BE2C (cell line): ENCODE measurements around the gene CACNA2D3.

Source experiments
- DNase-seq: peaks from one replicate; pipeline ENCODE4 v3.0.0-alpha.2; 2020
- H3K27me3 ChIP-seq: fragments of 250-450 bp; sonication (Bioruptor Pico); 2 replicates; pipeline ENCODE4 v1.5.1; 2020; ENCODE audit warnings: mild to moderate bottlenecking
- H3K36me3 ChIP-seq: fragments of 250-450 bp; sonication (Bioruptor Pico); 2 replicates; pipeline ENCODE4 v1.5.1; 2020; ENCODE audit warnings: mild to moderate bottlenecking
- H3K4me1 ChIP-seq: fragments of 250-450 bp; sonication (Bioruptor Pico); 2 replicates; pipeline ENCODE4 v1.5.1; 2020
- H3K4me3 ChIP-seq: 2 replicates; pipeline ENCODE4 v1.5.1; 2011; ENCODE audit warnings: low read depth, low read length
- H3K9me3 ChIP-seq: fragments of 250-450 bp; sonication (Bioruptor Pico); 2 replicates; pipeline ENCODE4 v1.5.1; 2020
- TF ChIP-seq, protein P1 (sequence below): IDR thresholded peaks from 2 replicates; pipeline ENCODE4 v1.5.1; 2012; ENCODE audit warnings: mild to moderate bottlenecking, low read depth, low read length

The CACNA2D3 gene

GRCh38 chr3:54481606-54482365, 359.4 kb downstream of the CACNA2D3 start:
- TF ChIP-seq, protein P1, sequence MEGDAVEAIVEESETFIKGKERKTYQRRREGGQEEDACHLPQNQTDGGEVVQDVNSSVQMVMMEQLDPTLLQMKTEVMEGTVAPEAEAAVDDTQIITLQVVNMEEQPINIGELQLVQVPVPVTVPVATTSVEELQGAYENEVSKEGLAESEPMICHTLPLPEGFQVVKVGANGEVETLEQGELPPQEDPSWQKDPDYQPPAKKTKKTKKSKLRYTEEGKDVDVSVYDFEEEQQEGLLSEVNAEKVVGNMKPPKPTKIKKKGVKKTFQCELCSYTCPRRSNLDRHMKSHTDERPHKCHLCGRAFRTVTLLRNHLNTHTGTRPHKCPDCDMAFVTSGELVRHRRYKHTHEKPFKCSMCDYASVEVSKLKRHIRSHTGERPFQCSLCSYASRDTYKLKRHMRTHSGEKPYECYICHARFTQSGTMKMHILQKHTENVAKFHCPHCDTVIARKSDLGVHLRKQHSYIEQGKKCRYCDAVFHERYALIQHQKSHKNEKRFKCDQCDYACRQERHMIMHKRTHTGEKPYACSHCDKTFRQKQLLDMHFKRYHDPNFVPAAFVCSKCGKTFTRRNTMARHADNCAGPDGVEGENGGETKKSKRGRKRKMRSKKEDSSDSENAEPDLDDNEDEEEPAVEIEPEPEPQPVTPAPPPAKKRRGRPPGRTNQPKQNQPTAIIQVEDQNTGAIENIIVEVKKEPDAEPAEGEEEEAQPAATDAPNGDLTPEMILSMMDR: no peak
- no peaks in the 10 kb centered on the region for H3K27me3 ChIP-seq
- no peak for DNase-seq

GRCh38 chr3:54484334-54484733, 362.0 kb downstream of the CACNA2D3 start:
- H3K4me3 ChIP-seq: no peak overlapping the region
- no peak for DNase-seq
- TF ChIP-seq, protein P1: no peak

More at GRCh38 chr3:54481606-54482365, 359.4 kb downstream of the CACNA2D3 start:
- Histone ChIP-seq H3K4me1 (no peaks in the 10 kb centered on the region), H3K4me3 (no peak overlapping the region), H3K36me3 (no peaks in the 10 kb centered on the region), H3K9me3 (no peaks in the 10 kb centered on the region)

DNA sequence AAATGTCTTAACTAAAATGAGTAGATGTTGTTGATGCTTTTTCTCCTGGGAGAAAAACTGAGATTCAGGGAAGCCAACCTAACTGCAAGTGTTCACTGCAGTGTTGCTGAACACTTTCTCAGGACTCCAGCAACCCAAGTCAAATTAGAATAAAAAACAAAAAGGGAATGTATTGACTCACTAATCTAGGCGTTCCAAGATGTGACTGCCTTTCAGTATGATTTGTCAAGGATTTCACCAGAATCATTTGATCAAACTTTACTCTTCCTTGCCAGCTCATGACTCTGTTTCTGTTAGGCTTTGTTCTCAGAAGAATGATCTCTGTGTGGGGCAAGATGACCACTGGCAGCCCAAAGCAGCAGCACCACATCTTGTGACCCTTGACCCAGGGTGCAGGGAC, 364.0 kb downstream of the CACNA2D3 start:
- no peaks in the 10 kb centered on the region for H3K4me1 ChIP-seq
- no peaks in the 10 kb centered on the region for H3K27me3 ChIP-seq
- no peaks in the 10 kb centered on the region for H3K9me3 ChIP-seq
- H3K36me3 ChIP-seq: no peaks in the 10 kb centered on the region
- DNase-seq: no peak
- no peak overlapping the region for H3K4me3 ChIP-seq
- TF ChIP-seq, protein P1: no peak

More at GRCh38 chr3:54484334-54484733, 362.0 kb downstream of the CACNA2D3 start:
- no peaks in the 10 kb centered on the region for H3K27me3 ChIP-seq
- H3K4me1 ChIP-seq: no peaks in the 10 kb centered on the region
- no peaks in the 10 kb centered on the region for H3K9me3 ChIP-seq
- no peaks in the 10 kb centered on the region for H3K36me3 ChIP-seq

DNA sequence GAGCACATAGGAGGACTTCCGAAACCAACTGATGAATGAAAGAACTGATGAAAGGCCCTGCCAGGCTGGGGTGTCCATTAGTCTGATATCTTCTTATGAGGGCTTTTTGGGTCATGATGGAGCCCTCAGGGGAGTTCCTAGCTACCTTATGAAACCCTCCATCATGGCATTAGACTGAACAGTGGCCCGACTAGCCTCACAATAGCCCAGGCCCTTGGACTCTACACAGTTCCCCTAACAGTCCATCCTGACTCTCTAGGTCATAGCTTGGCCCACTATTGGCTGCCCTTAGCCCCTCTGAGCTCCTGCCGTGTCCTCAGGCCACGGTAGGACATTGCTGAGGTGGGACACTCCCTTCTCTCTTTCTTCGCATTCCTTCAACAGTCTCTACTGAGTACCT, 365.9 kb downstream of the CACNA2D3 start:
- TF ChIP-seq, protein P1: no peak
- no peaks in the 10 kb centered on the region for H3K27me3 ChIP-seq
- DNase-seq: no peak
- H3K9me3 ChIP-seq: no peaks in the 10 kb centered on the region
- H3K36me3 ChIP-seq: no peaks in the 10 kb centered on the region
- no peaks in the 10 kb centered on the region for H3K4me1 ChIP-seq
- H3K4me3 ChIP-seq: no peak overlapping the region

DNA sequence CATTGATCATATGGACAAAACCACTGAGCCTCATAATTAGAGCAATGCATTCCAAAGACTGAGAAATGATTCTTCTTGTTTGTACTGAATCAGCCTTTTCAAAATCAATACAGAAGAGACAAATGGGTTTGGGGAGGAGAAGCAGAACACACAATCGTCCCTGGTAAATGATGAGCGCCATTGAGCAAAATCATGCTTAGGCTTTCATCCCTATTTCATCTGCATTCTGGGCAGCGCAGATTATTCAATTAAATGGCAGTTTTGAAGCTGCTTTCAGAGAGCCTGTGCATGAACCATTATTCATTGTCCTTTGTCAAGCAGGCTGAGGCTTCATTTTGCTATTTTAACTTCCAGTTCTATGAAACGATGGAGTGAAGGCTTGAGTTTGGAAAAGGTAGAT, 371.9 kb downstream of the CACNA2D3 start:
- no peak for DNase-seq
- no peaks in the 10 kb centered on the region for H3K36me3 ChIP-seq
- H3K9me3 ChIP-seq: no peaks in the 10 kb centered on the region
- TF ChIP-seq, protein P1: no peak
- H3K4me3 ChIP-seq: no peak overlapping the region
- H3K4me1 ChIP-seq: no peaks in the 10 kb centered on the region
- no peaks in the 10 kb centered on the region for H3K27me3 ChIP-seq

GRCh38 chr3:54506603-54507002, 384.3 kb downstream of the CACNA2D3 start:
- no peak for DNase-seq
- H3K27me3 ChIP-seq: no peaks in the 10 kb centered on the region

More at GRCh38 chr3:54506603-54507002, 384.3 kb downstream of the CACNA2D3 start:
- no peaks in the 10 kb centered on the region for H3K9me3 ChIP-seq
- no peaks in the 10 kb centered on the region; the same call in 1 of the 2 replicates for H3K36me3 ChIP-seq
- H3K4me3 ChIP-seq: no peak overlapping the region
- H3K4me1 ChIP-seq: no peaks in the 10 kb centered on the region
- TF ChIP-seq, protein P1: no peak
